Measurements from ENCODE around the gene TPM2. TPM values are rescaled to one million over a fixed set of nuclear protein-coding genes. Genes with fewer than 3 reads are reported as not detected.
A peak's percentile ranks its signal among the peaks of the same experiment; 100 is the strongest.

Gene TPM2
- total RNA-seq, 6 experiments from 2014 or later = 1,810 to 3,557 (median 2,546) TPM

DNA sequence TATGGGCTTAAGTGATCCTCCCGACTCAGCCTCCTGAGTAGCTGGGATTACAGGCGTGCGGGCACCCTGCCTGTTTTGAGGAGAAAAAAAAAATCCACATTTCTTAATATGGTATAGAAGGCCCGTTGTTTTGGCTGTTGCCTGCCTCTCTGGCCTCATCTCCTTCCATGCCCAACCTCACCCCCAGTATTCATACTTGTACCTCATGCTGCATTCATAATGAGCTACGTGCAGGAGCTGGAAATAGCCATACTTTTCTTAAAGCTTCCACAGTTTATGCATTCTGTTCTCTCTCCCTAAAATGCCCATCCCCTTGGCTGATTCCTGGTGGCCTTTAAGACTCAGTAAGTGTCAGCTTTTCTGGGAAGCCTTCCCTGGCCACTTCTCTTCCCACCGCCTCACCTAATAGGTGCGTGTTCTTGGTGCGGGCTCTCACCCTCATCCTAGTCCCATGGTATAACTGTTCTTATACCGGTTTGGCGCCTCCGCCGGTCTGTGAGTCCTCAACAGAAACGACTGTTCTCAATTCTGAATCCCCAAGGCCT, 2.1 kb upstream of the TPM2 start:
- Mint-ChIP-seq H3K4me1 (ENCODE audit: low read depth) (peaks cover 50% of the 10 kb centered on the region), H3K27me3 (ENCODE audit: insufficient read depth) (peaks cover 24% of the 10 kb centered on the region), H3K36me3 (ENCODE audit: low read depth) (peaks cover 32% of the 10 kb centered on the region), H3K9me3 (no peaks in the 10 kb centered on the region), H3K4me3 (peak overlapping the region; percentile 100), H3K27ac (peak overlapping the region; percentile 97)
- no peak for DNase-seq
- TF ChIP-seq, protein P1, sequence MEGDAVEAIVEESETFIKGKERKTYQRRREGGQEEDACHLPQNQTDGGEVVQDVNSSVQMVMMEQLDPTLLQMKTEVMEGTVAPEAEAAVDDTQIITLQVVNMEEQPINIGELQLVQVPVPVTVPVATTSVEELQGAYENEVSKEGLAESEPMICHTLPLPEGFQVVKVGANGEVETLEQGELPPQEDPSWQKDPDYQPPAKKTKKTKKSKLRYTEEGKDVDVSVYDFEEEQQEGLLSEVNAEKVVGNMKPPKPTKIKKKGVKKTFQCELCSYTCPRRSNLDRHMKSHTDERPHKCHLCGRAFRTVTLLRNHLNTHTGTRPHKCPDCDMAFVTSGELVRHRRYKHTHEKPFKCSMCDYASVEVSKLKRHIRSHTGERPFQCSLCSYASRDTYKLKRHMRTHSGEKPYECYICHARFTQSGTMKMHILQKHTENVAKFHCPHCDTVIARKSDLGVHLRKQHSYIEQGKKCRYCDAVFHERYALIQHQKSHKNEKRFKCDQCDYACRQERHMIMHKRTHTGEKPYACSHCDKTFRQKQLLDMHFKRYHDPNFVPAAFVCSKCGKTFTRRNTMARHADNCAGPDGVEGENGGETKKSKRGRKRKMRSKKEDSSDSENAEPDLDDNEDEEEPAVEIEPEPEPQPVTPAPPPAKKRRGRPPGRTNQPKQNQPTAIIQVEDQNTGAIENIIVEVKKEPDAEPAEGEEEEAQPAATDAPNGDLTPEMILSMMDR (IDR thresholded peaks at IDR 0.05) = no peak

DNA sequence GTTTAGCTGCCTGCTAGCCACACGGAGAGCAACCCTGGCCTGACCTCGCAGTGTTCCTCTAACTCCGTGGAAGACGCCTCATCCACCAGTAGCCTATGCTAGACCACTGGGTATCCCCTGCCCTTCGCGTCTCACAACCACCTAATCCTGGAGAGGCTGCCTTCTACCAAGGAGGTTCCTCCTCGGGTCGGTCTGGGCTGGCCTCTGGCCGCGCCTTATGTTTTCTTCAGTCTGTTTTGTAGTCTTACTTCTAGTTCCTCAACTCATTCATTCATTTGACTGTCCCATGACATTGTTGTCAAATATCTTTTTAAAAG, 1.6 kb upstream of the TPM2 start:
- Mint-ChIP-seq H3K27ac (peak overlapping the region; percentile 97), H3K36me3 (ENCODE audit: low read depth) (peaks cover 32% of the 10 kb centered on the region), H3K4me1 (ENCODE audit: low read depth) (peaks cover 50% of the 10 kb centered on the region), H3K9me3 (no peaks in the 10 kb centered on the region), H3K27me3 (ENCODE audit: insufficient read depth) (peaks cover 23% of the 10 kb centered on the region), H3K4me3 (peak overlapping the region; percentile 100)
- no peak for DNase-seq
- TF ChIP-seq, protein P1 (IDR thresholded peaks at IDR 0.05) = no peak

DNA sequence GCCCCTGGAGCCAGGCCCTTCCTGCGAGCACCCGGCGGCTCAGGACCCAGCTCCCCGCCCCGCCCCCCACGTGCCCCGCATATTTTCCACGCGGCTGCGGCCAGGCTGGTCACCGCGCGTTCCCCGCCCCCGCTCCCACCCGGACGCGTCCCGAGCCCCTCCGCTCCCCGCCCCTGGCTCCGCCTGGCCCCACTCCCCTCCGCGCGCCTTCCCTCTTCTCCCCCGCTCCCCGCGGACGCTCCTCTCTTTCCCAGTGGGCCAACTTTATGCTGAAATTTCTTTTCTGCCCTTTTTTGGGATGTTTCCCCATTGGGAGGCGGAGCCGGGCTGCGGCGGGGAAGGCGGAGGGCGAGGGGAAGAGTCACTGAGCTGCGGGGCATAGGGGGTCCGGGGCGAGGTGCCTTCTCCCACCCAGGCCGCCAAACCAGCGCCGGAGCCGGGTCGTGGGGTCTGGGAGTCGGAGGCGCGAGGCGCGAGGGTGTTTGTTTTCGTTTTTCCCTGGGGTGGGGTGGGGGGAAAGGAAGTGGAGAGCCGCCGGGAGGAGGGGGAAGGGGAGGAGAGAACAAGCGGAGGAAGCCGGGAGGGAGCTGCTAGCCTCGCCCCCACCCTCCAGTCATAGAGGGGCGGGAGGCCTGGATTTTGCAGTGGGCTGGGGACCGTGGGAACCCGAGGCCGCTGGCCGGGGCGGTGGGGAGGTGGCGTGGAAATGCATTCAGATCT, 1.0 kb upstream of the TPM2 start:
- peak overlapping the region; percentile 97 for H3K27ac Mint-ChIP-seq
- H3K9me3 Mint-ChIP-seq = no peaks in the 10 kb centered on the region
- peaks cover 25% of the 10 kb centered on the region for H3K27me3 Mint-ChIP-seq (ENCODE audit: insufficient read depth)
- peak overlapping the region; percentile 100 for H3K4me3 Mint-ChIP-seq
- H3K36me3 Mint-ChIP-seq (ENCODE audit: low read depth) = peaks cover 32% of the 10 kb centered on the region
- peak; percentile 74 for DNase-seq
- TF ChIP-seq, protein P1 (IDR thresholded peaks at IDR 0.05) = no peak
- H3K4me1 Mint-ChIP-seq (ENCODE audit: low read depth) = peaks cover 49% of the 10 kb centered on the region

DNA sequence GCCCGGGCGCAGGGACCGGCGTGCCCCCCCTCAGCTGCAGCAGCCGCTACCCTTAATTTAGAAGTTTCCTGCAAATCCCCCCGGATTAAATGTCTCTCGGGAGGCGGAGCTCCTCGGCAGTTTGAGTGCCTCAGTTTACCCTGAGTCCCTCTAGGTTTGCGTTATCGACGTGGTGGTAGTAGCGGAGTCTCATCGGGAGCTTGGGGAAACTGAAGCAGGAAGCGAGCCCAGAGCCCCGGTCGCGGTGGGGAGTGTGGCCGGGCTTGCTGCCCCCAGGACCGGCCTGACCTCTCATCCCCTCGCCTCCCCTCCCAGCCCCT, 529 bp upstream of the TPM2 start:
- Mint-ChIP-seq H3K27me3 (ENCODE audit: insufficient read depth) (peaks cover 26% of the 10 kb centered on the region), H3K27ac (peak overlapping the region; percentile 97), H3K4me3 (peak overlapping the region; percentile 100), H3K36me3 (ENCODE audit: low read depth) (peaks cover 34% of the 10 kb centered on the region), H3K9me3 (no peaks in the 10 kb centered on the region), H3K4me1 (ENCODE audit: low read depth) (peaks cover 51% of the 10 kb centered on the region)
- TF ChIP-seq, protein P1 (IDR thresholded peaks at IDR 0.05) = no peak
- no peak for DNase-seq

DNA sequence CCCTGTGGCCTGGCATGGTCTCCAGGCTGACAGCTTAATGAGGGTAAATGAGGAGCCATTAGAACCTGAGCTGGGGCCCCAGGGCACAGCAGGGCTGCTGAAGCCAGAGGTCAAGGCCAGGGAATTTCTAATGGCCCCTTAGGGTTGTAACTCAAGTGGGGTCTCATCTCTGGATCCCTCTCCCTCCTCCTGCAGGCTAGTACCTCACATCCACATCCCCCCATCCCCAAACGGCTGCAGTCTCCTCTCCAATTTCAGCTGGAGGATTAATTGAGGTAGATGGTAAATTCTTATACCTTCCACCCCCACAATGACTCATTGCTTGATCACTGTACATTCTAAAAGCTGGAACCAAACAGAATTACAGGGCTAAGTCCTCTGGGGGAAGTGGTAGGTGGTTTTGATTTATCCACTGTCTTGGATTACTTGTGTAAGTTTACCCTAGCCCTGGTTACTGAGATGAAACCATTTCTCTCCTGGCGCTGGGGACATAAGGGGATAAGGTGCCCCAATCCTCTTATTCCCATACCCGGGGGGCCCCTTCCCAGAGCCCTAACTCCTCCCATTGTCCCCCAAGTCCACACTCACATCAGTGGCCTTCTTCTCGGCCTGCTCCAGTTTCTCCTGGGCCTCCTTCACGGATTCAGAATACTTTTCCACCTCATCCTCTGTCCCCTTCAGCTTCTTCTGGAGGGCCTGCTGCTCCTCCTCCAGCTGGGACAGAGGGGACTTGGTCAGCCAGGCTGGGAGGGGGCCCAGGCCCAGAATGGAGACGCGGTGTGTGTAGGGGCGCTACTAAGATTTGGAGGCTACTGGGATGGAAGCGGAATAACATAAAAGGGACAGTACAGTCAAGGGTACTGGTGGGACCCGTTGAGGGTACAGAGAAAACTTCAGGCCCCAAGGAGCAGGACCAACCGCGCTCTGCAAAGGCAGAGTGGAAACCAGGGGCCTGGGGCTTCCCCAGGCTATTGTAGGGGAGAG, 875 bp downstream of the TPM2 start:
- Mint-ChIP-seq H3K27ac (peak overlapping the region; percentile 97), H3K4me3 (peak overlapping the region; percentile 100), H3K27me3 (ENCODE audit: insufficient read depth) (peaks cover 32% of the 10 kb centered on the region), H3K4me1 (ENCODE audit: low read depth) (peaks cover 59% of the 10 kb centered on the region), H3K9me3 (no peaks in the 10 kb centered on the region), H3K36me3 (ENCODE audit: low read depth) (peaks cover 46% of the 10 kb centered on the region)
- DNase-seq = peak; percentile 72
- TF ChIP-seq, protein P1 (IDR thresholded peaks at IDR 0.05) = no peak

Data from HFFc6 (cell line).